GM12878 (cell line): ENCODE data around the gene KRTAP10-7. TPM values are rescaled to one million over a fixed set of nuclear protein-coding genes. Genes with fewer than 3 reads are reported as not detected.

Source experiments
- ATAC-seq: fragments of 200-7000 bp; cut with Tn5 transposase; 3 replicates; pipeline ENCODE4 v1.9.1; 2020; ENCODE audit warnings: mild to moderate bottlenecking, moderate library complexity
- BruUV-seq: library from RNA; stranded (reverse); fragments of 400-500 nt; replicated peaks from 2 replicates; lab custom pipeline; 2021; lab: Mats Ljungman, UMichigan
- CTCF ChIA-PET: fragments of 300-600 bp; sonication (Branson Sonifier 250); formaldehyde crosslinking; extraction: SDS; loops from one replicate; lab custom pipeline; 2021; ENCODE audit warnings: inconsistent platforms; lab: Yijun Ruan, JAX
- POLR2A ChIA-PET: fragments of 350-600 bp; formaldehyde crosslinking; extraction: SDS; loops from one replicate; lab custom pipeline; 2021; ENCODE audit warnings: inconsistent platforms; lab: Charles Lee
- RAD21 ChIA-PET: fragments of 300-600 bp; sonication (Branson Sonifier 250); formaldehyde crosslinking; loops from one replicate; lab custom pipeline; 2023; ENCODE audit warnings: antibody characterized with exemption; ENCODE audit not compliant: unreplicated experiment; lab: Charles Lee
- SMC1A ChIA-PET: fragments of 300-600 bp; sonication (Branson Sonifier 250); formaldehyde crosslinking; loops from one replicate; lab custom pipeline; 2023; ENCODE audit not compliant: unreplicated experiment, uncharacterized antibody; lab: Charles Lee
- DNase-seq: peaks from one replicate; pipeline ENCODE4 v3.0.0-alpha.2; 2011; ENCODE audit warnings: low read depth, low spot score
- FAIRE-seq: peaks from 3 replicates; lab custom pipeline; 2011; peaks lifted over from hg19 to GRCh38; lab: Jason Lieb, UNC
- H2AFZ ChIP-seq: 2 replicates; pipeline ENCODE4 v1.6.0; 2011; ENCODE audit warnings: low read depth, low read length, control low read depth; ENCODE audit not compliant: control insufficient read depth
- H3K27ac ChIP-seq: 2 replicates; pipeline ENCODE4 v1.5.1; 2011; ENCODE audit warnings: control low read depth; ENCODE audit not compliant: control insufficient read depth, insufficient read depth
- H3K27me3 ChIP-seq, 2 experiments: replicated peaks in 1 of 2; 2 replicates each; pipeline versions ENCODE4 v1.6.0 to v1.6.1; 2011; ENCODE audit warnings: low read length in 1 of 2; ENCODE audit not compliant: control insufficient read depth in 2 of 2, insufficient read depth in 2 of 2
- H3K36me3 ChIP-seq, 2 experiments: 2 replicates each; pipeline ENCODE4 v1.5.1; 2011; ENCODE audit warnings: low read length in 1 of 2; ENCODE audit not compliant: control insufficient read depth in 2 of 2, insufficient read depth in 2 of 2
- H3K4me1 ChIP-seq: 2 replicates; pipeline ENCODE4 v1.6.1; 2011; ENCODE audit warnings: mild to moderate bottlenecking, low read length, moderate library complexity, mixed read lengths; ENCODE audit not compliant: control insufficient read depth, insufficient read depth
- H3K4me2 ChIP-seq: 2 replicates; pipeline ENCODE4 v1.6.0; 2011; ENCODE audit warnings: control low read depth; ENCODE audit not compliant: control insufficient read depth, insufficient read depth
- H3K4me3 ChIP-seq: fragments of 200-600 bp; sonication (generic); 2 replicates; pipeline ENCODE4 v1.5.1; 2016
- H3K79me2 ChIP-seq: 2 replicates; pipeline ENCODE4 v1.6.0; 2011; ENCODE audit warnings: low read length; ENCODE audit not compliant: control insufficient read depth, insufficient read depth
- H3K9ac ChIP-seq: 2 replicates; pipeline ENCODE4 v1.8.0; 2011; ENCODE audit warnings: low read length, control low read depth, mixed read lengths; ENCODE audit not compliant: control insufficient read depth, insufficient read depth
- H3K9me3 ChIP-seq: replicated peaks from 3 replicates; pipeline ENCODE4 v1.5.1; 2011; ENCODE audit warnings: mild to moderate bottlenecking, low read length; ENCODE audit not compliant: control insufficient read depth, insufficient read depth
- H4K20me1 ChIP-seq: 2 replicates; pipeline ENCODE4 v1.6.0; 2011; ENCODE audit not compliant: control insufficient read depth, insufficient read depth
- ATF7 ChIP-seq: fragments of 450-650 bp; IDR thresholded peaks from 2 replicates; pipeline ENCODE4 v1.6.1; 2016; ENCODE audit warnings: low read depth, mild to moderate bottlenecking
- CHD2 ChIP-seq: IDR thresholded peaks from 2 replicates; pipeline ENCODE4 v1.6.1; 2011; ENCODE audit warnings: low read depth, low read length, improper control_type of control experiment, borderline replicate concordance
- E2F4 ChIP-seq: IDR thresholded peaks from 2 replicates; pipeline ENCODE4 v1.6.1; 2012; ENCODE audit warnings: low read depth, low read length, improper control_type of control experiment
- EED ChIP-seq: sonication (generic); IDR thresholded peaks from 2 replicates; pipeline ENCODE4 v1.6.1; 2016; ENCODE audit warnings: antibody characterized with exemption, low read depth
- IKZF1 ChIP-seq: fragments of 450-650 bp; conservative IDR thresholded peaks from 2 replicates; pipeline ENCODE4 v1.6.1; 2017; ENCODE audit warnings: antibody characterized with exemption, mild to moderate bottlenecking
- PBX3 ChIP-seq: IDR thresholded peaks from 2 replicates; pipeline ENCODE4 v1.6.1; 2011; ENCODE audit warnings: mild to moderate bottlenecking, low read depth, low read length, moderate library complexity; ENCODE audit not compliant: insufficient replicate concordance
- RB1 ChIP-seq: fragments of 450-650 bp; formaldehyde crosslinking; IDR thresholded peaks from 2 replicates; pipeline ENCODE4 v1.6.1; 2017; ENCODE audit warnings: mild to moderate bottlenecking, borderline replicate concordance
- RELB ChIP-seq: fragments of 450-650 bp; IDR thresholded peaks from 2 replicates; pipeline ENCODE4 v1.6.1; 2017; ENCODE audit warnings: low read depth, mild to moderate bottlenecking, moderate library complexity
- REST ChIP-seq: IDR thresholded peaks from 2 replicates; pipeline ENCODE4 v1.6.1; 2012; ENCODE audit warnings: mild to moderate bottlenecking, low read depth, low read length
- SP1 ChIP-seq: IDR thresholded peaks from one replicate; pipeline ENCODE4 v1.6.1; 2011; ENCODE audit warnings: low read depth, low read length
- SUZ12 ChIP-seq: fragments of 200-600 bp; sonication (generic); IDR thresholded peaks from one replicate; pipeline ENCODE4 v1.6.1; 2018; ENCODE audit warnings: antibody characterized with exemption, mild to moderate bottlenecking; ENCODE audit not compliant: unreplicated experiment
- ZNF687 ChIP-seq: fragments of 450-650 bp; IDR thresholded peaks from 2 replicates; pipeline ENCODE4 v1.6.1; 2017; ENCODE audit warnings: mild to moderate bottlenecking, moderate library complexity
- WGBS: methylation state at CpG from one replicate; pipeline ENCODE4 v1.1.6; 2016; ENCODE audit warnings: low lambda C conversion rate; ENCODE audit not compliant: insufficient replicate concordance, insufficient coverage; ENCODE audit errors: missing lambda C conversion rate; 5-methylcytosine and 5-hydroxymethylcytosine counted together
- in situ Hi-C: fragments of 300-500 bp; cut with MboI; formaldehyde crosslinking; loops from 9 replicates; pipeline ENCODE4 v1.14.3; 2018; ENCODE audit warnings: mixed read lengths
- intact Hi-C: fragments of 100-400 bp; cut with micrococcal nuclease; formaldehyde crosslinking; loops from one replicate; pipeline ENCODE4 v1.14.2; 2022; ENCODE audit not compliant: unreplicated experiment
- polyA plus RNA-seq, 11 experiments: library from polyadenylated mRNA; depleted of rRNA in 4 of 11; unstranded in 6 of 11; stranded (reverse) in 5 of 11; fragments of >200 nt; fragmentation: Nextera tagmentation in 4 of 11; fragmentation: Illumina TruSeq in 1 of 11; extraction: Ambion mirVana in 4 of 11; extraction: Trizol in 1 of 11; gene quantifications; 1 replicate in 1 of 11; 2 replicates in 10 of 11; pipeline versions ENCODE4 v1.2.1 to v1.2.3, GENCODE V29; 2011 to 2016; ENCODE audit warnings: inconsistent platforms in 2 of 11, missing spikeins in 2 of 11, low read depth in 1 of 11
- total RNA-seq, 4 experiments: library from RNA; depleted of rRNA in 3 of 4; stranded (reverse); fragments of >200 nt in 3 of 4; fragmentation: Illumina TruSeq in 1 of 4; extraction: Trizol in 1 of 4; gene quantifications; 2 replicates each; pipeline versions ENCODE4 v1.2.1 to v1.2.3, GENCODE V29; 2013 to 2021

The KRTAP10-7 gene
- total and polyA plus RNA-seq, 10 of the 15 experiments (the other 5 are each of a cell fraction or from before 2014, with no cell fraction given), result not detected

GRCh38 chr21:44555200-44555875 lies 45.1 kb upstream of the KRTAP10-7 start:
- Histone ChIP-seq H3K27me3 (no peaks in the 10 kb centered on the region; a peak in 1 of 4 replicates), H3K9ac (no peak overlapping the region), H4K20me1 (no peaks in the 10 kb centered on the region), H3K27ac (no peak overlapping the region), H3K4me3 (no peak overlapping the region), H3K9me3 (no peaks in the 10 kb centered on the region; the same call in 2 of the 3 replicates), H3K36me3 (no peaks in the 10 kb centered on the region), H3K79me2 (no peaks in the 10 kb centered on the region), H3K4me2 (no peak overlapping the region), H3K4me1 (no peaks in the 10 kb centered on the region), H2AFZ (no peak overlapping the region)
- CTCF ChIA-PET, result no interaction called here
- intact Hi-C loops, result no loop called here
- DNase-seq (no peak), FAIRE-seq (no peak), ATAC-seq (no peak)
- SMC1A ChIA-PET, result no interaction called here
- RAD21 ChIA-PET, result no interaction called here
- no TSS peak for BruUV-seq
- POLR2A ChIA-PET, result no interaction called here
- in situ Hi-C loops, result no loop called here
- WGBS, result 36% methylated on average over 13 of the region's 13 CpGs
- TF ChIP-seq RB1 (no peak), REST (no peak), CHD2 (no peak), ZNF687 (no peak), SUZ12 (no peak), E2F4 (no peak), EED (no peak), ATF7 (no peak), RELB (no peak), SP1 (no peak), IKZF1 (no peak), PBX3 (no peak)
